HepG2 (cell line): ENCODE measurements around the gene GNG4. TPM values are rescaled to one million over a fixed set of nuclear protein-coding genes. Genes with fewer than 3 reads are reported as not detected.

Source experiments
- ATAC-seq: fragments of 200-7000 bp; cut with Tn5 transposase; 3 replicates; pipeline ENCODE4 v1.9.1; 2020; ENCODE audit warnings: mild to moderate bottlenecking, moderate library complexity
- BruUV-seq: library from RNA; stranded (reverse); fragments of 400-500 nt; replicated peaks from 2 replicates; lab custom pipeline; 2021; lab: Mats Ljungman, UMichigan
- CTCF ChIA-PET: fragments of 300-600 bp; formaldehyde crosslinking; extraction: SDS; loops from one replicate; lab custom pipeline; 2021; ENCODE audit warnings: low total read pairs, inconsistent platforms, low intra/inter-chr PET ratio; lab: Yijun Ruan, JAX
- POLR2A ChIA-PET: fragments of 350-600 bp; sonication (Branson Sonifier 250); formaldehyde crosslinking; loops from one replicate; lab custom pipeline; 2020; ENCODE audit warnings: antibody characterized with exemption, inconsistent platforms; lab: Yijun Ruan, JAX
- DNase-seq: peaks from one replicate; pipeline ENCODE4 v3.0.0-alpha.2; 2015; ENCODE audit warnings: low spot score
- FAIRE-seq: peaks from 3 replicates; lab custom pipeline; 2011; peaks lifted over from hg19 to GRCh38; lab: Jason Lieb, UNC
- H2AFZ ChIP-seq: one replicate; pipeline ENCODE4 v1.6.1; 2011; ENCODE audit warnings: low read length, inconsistent platforms
- H3K27ac ChIP-seq: fragments of 300-600 bp; 3 replicates; pipeline ENCODE4 v1.8.0; 2011; ENCODE audit warnings: mixed run types, mild to moderate bottlenecking, mixed read lengths, low read length, inconsistent platforms; ENCODE audit not compliant: insufficient read depth; ENCODE audit errors: extremely low read length
- H3K27me3 ChIP-seq, 2 experiments: fragments of 200-600 bp in 1 of 2; 2 replicates in 1 of 2; 3 replicates in 1 of 2; pipeline versions ENCODE4 v1.6.0 to v1.8.0; 2011; ENCODE audit warnings: low read length in 2 of 2, mild to moderate bottlenecking in 2 of 2, moderate library complexity in 2 of 2, inconsistent platforms in 1 of 2; ENCODE audit not compliant: insufficient read depth in 2 of 2, control insufficient read depth in 1 of 2
- H3K36me3 ChIP-seq, 2 experiments: fragments of 200-600 bp in 1 of 2; replicated peaks in 1 of 2; 2 replicates in 1 of 2; 3 replicates in 1 of 2; pipeline versions ENCODE4 v1.5.1 to v1.8.0; 2011; ENCODE audit warnings: low read length in 2 of 2, inconsistent platforms in 1 of 2; ENCODE audit not compliant: insufficient read depth in 2 of 2, control insufficient read depth in 1 of 2
- H3K4me1 ChIP-seq: 2 replicates; pipeline ENCODE4 v1.5.1; 2012; ENCODE audit warnings: low read length, inconsistent platforms; ENCODE audit not compliant: insufficient read depth
- H3K4me2 ChIP-seq: 2 replicates; pipeline ENCODE4 v1.6.0; 2011; ENCODE audit warnings: low read depth, low read length, inconsistent platforms
- H3K4me3 ChIP-seq, 3 experiments: fragments of 200-600 bp in 1 of 3; sonication (generic), shearing (Covaris generic) in 1 of 3; replicated peaks in 1 of 3; 2 replicates each; pipeline ENCODE4 v1.5.1; 2011 to 2016; ENCODE audit warnings: low read length in 3 of 3, inconsistent platforms in 2 of 3, low read depth in 2 of 3, mild to moderate bottlenecking in 2 of 3, control low read depth in 1 of 3, mixed read lengths in 1 of 3; ENCODE audit not compliant: insufficient read depth in 1 of 3
- H3K79me2 ChIP-seq: one replicate; pipeline ENCODE4 v1.6.1; 2011; ENCODE audit warnings: low read length, inconsistent platforms; ENCODE audit not compliant: insufficient read depth
- H3K9ac ChIP-seq: 2 replicates; pipeline ENCODE4 v1.6.0; 2011; ENCODE audit warnings: mild to moderate bottlenecking, low read depth, low read length, inconsistent platforms; ENCODE audit not compliant: insufficient read depth
- H3K9me3 ChIP-seq: 2 replicates; pipeline ENCODE4 v1.5.1; 2012; ENCODE audit warnings: mild to moderate bottlenecking, low read length
- H4K20me1 ChIP-seq: 2 replicates; pipeline ENCODE4 v1.6.0; 2011; ENCODE audit warnings: inconsistent platforms, mild to moderate bottlenecking, low read length, moderate library complexity; ENCODE audit not compliant: insufficient read depth
- DR1 ChIP-seq: sonication (generic); formaldehyde crosslinking; IDR thresholded peaks from 2 replicates; pipeline ENCODE4 v1.8.0; 2021; ENCODE audit warnings: mild to moderate bottlenecking, missing genetic modification reagents, inconsistent platforms
- GABPA ChIP-seq, 2 experiments: IDR thresholded peaks; 2 replicates each; pipeline ENCODE4 v1.6.1; 2011 to 2016; ENCODE audit warnings: low read depth in 2 of 2, low read length in 1 of 2, missing biosample characterization in 1 of 2, missing genetic modification characterization in 1 of 2
- HNF4A ChIP-seq: sonication (generic); formaldehyde crosslinking; IDR thresholded peaks from 2 replicates; pipeline ENCODE4 v1.4.0; 2020; ENCODE audit warnings: missing genetic modification reagents
- MED8 ChIP-seq: sonication (generic); formaldehyde crosslinking; IDR thresholded peaks from 2 replicates; pipeline ENCODE4 v1.8.1; 2023; ENCODE audit warnings: mild to moderate bottlenecking, missing genetic modification reagents; ENCODE audit not compliant: insufficient replicate concordance
- NFE2L2 ChIP-seq: fragments of 150-350 bp; IDR thresholded peaks from 2 replicates; pipeline ENCODE4 v1.6.1; 2014; ENCODE audit warnings: low read length
- RORA ChIP-seq: sonication (generic); formaldehyde crosslinking; IDR thresholded peaks from 2 replicates; pipeline ENCODE4 v1.5.0; 2020; ENCODE audit warnings: mild to moderate bottlenecking, missing genetic modification reagents, moderate library complexity
- SNAPC2 ChIP-seq: sonication (generic); formaldehyde crosslinking; IDR thresholded peaks from 2 replicates; pipeline ENCODE4 v1.8.1; 2022; ENCODE audit warnings: mild to moderate bottlenecking, missing genetic modification reagents
- TBX2 ChIP-seq: sonication (generic); formaldehyde crosslinking; IDR thresholded peaks from 2 replicates; pipeline ENCODE4 v1.5.0; 2020; ENCODE audit warnings: missing genetic modification reagents, mild to moderate bottlenecking, borderline replicate concordance
- THYN1 ChIP-seq: sonication (generic); formaldehyde crosslinking; IDR thresholded peaks from 2 replicates; pipeline ENCODE4 v1.8.1; 2023; ENCODE audit warnings: low read depth, mild to moderate bottlenecking, moderate library complexity, missing genetic modification reagents, borderline replicate concordance
- ZBTB39 ChIP-seq: sonication (generic); formaldehyde crosslinking; IDR thresholded peaks from 2 replicates; pipeline ENCODE4 v1.5.0; 2020; ENCODE audit warnings: missing genetic modification reagents
- ZKSCAN5 ChIP-seq: sonication (generic); formaldehyde crosslinking; IDR thresholded peaks from 2 replicates; pipeline ENCODE4 v1.5.1; 2020; ENCODE audit warnings: mild to moderate bottlenecking, missing genetic modification reagents
- ZMYM4 ChIP-seq: sonication (generic); formaldehyde crosslinking; IDR thresholded peaks from 2 replicates; pipeline ENCODE4 v1.8.1; 2023; ENCODE audit warnings: mild to moderate bottlenecking, missing genetic modification reagents
- ZNF234 ChIP-seq: sonication (generic); formaldehyde crosslinking; conservative IDR thresholded peaks from 2 replicates; pipeline ENCODE4 v1.5.1; 2020; ENCODE audit warnings: mild to moderate bottlenecking, missing genetic modification reagents
- ZNF607 ChIP-seq: sonication (generic); formaldehyde crosslinking; IDR thresholded peaks from 2 replicates; pipeline ENCODE4 v1.5.1; 2020; ENCODE audit warnings: missing genetic modification reagents, mild to moderate bottlenecking, borderline replicate concordance
- ZNF687 ChIP-seq: sonication (generic); formaldehyde crosslinking; IDR thresholded peaks from 2 replicates; pipeline ENCODE4 v1.5.1; 2020; ENCODE audit warnings: mild to moderate bottlenecking, missing genetic modification reagents, moderate library complexity
- WGBS: methylation state at CpG from one replicate; pipeline ENCODE4 v1.1.6; 2017; ENCODE audit warnings: low lambda C conversion rate; 5-methylcytosine and 5-hydroxymethylcytosine counted together
- in situ Hi-C: cut with HindIII; loops from 2 replicates; pipeline ENCODE4 v1.10.0; 2017; ENCODE audit warnings: low pct_unique_long_range_greater_than_20kb; ENCODE audit not compliant: extremely low pct_ligation_motif_present
- intact Hi-C: fragments of 100-400 bp; cut with micrococcal nuclease; formaldehyde crosslinking; loops from one replicate; pipeline ENCODE4 v1.10.0; 2022; ENCODE audit not compliant: unreplicated experiment
- polyA plus RNA-seq, 8 experiments: library from polyadenylated mRNA; depleted of rRNA in 3 of 8; stranded (reverse) in 7 of 8; unstranded in 1 of 8; fragments of >200 nt; fragmentation: Illumina TruSeq in 4 of 8; extraction: Trizol in 4 of 8; gene quantifications; 2 replicates each; pipeline versions ENCODE4 v1.2.1 to v1.2.3, GENCODE V29; 2011 to 2016; ENCODE audit warnings: low read depth in 4 of 8, missing spikeins in 1 of 8, mixed read lengths in 1 of 8; ENCODE audit not compliant: insufficient read depth in 1 of 8
- total RNA-seq, 5 experiments: library from RNA; depleted of rRNA; stranded (reverse); fragments of >200 nt; fragmentation: Illumina TruSeq; extraction: Trizol; gene quantifications; 2 replicates each; pipeline ENCODE4 v1.2.3, GENCODE V29; 2016; ENCODE audit warnings: low read depth in 1 of 5

Gene GNG4
- total and polyA plus RNA-seq, 2 of the 13 experiments (the other 11 are each of a cell fraction or from before 2014, with no cell fraction given): 27.1 to 69.5 TPM

GRCh38 chr1:235588916-235589515 lies 60.6 kb downstream of the GNG4 start:
- Histone ChIP-seq H4K20me1 (no peaks in the 10 kb centered on the region), H3K9ac (no peak overlapping the region), H3K9me3 (no peaks in the 10 kb centered on the region), H3K27me3 (no peaks in the 10 kb centered on the region), H3K79me2 (no peaks in the 10 kb centered on the region), H2AFZ (no peak overlapping the region), H3K4me1 (no peaks in the 10 kb centered on the region), H3K27ac (no peak overlapping the region), H3K4me3 (no peak overlapping the region), H3K4me2 (no peak overlapping the region), H3K36me3 (peaks cover 9 to 23% of the 10 kb centered on the region in 2 experiments; a peak in 4 of 5 replicates)
- no TSS peak for BruUV-seq
- ChIA-PET CTCF (no interaction called here), POLR2A (no interaction called here)
- ATAC-seq: no peak
- FAIRE-seq: no peak
- no peak for TF ChIP-seq ZKSCAN5 (CRISPR knock-in tag)
- TF ChIP-seq THYN1 (CRISPR knock-in tag): no peak
- TF ChIP-seq HNF4A (CRISPR knock-in tag): no peak
- no peak for TF ChIP-seq RORA (CRISPR knock-in tag)
- TF ChIP-seq TBX2 (CRISPR knock-in tag): no peak
- TF ChIP-seq ZNF687 (CRISPR knock-in tag): peak; percentile 43
- TF ChIP-seq ZMYM4 (CRISPR knock-in tag): no peak
- peak; percentile 62; the same call in 1 of the 2 replicates for TF ChIP-seq NFE2L2
- TF ChIP-seq ZNF607 (CRISPR knock-in tag): no peak
- no peak for TF ChIP-seq ZNF234 (CRISPR knock-in tag)
- no peak for TF ChIP-seq DR1
- no peak for TF ChIP-seq GABPA (IDR thresholded peaks at IDR 0.05; ENCODE audit: low read depth, low read length)
- no peak for TF ChIP-seq GABPA (CRISPR knock-in tag; IDR thresholded peaks at IDR 0.05; ENCODE audit: low read depth)
- TF ChIP-seq SNAPC2 (CRISPR knock-in tag): no peak
- TF ChIP-seq ZBTB39 (CRISPR knock-in tag): no peak
- no peak for TF ChIP-seq MED8 (CRISPR knock-in tag)
- WGBS: 93% methylated on average over 8 of the region's 12 CpGs
- no peak for DNase-seq
- in situ Hi-C loops (no loop called here), intact Hi-C loops (no loop called here)
